Gastroesophageal sphincter (tissue), 3 donors: Measurements from ENCODE around the gene SPDYE2B.
"Not testable (repeated sequence)": the region's sequence is repeated elsewhere in the genome, so short reads cannot be mapped to it uniquely, and the experiment has no call there.

ENCODE experiments used
- POLR2A ChIP-seq, 2 donors: fragments of 450-650 bp; IDR thresholded peaks; one replicate each; pipeline ENCODE4 v1.6.1; 2017; ENCODE audit warnings: antibody characterized with exemption in 2 of 2, mild to moderate bottlenecking in 2 of 2, moderate library complexity in 1 of 2
- TF ChIP-seq, protein P1 (sequence below), 4 experiments: fragments of 200-600 bp in 2 of 4; fragments of 450-650 bp in 2 of 4; sonication (generic) in 1 of 4; IDR thresholded peaks; one replicate each; pipeline ENCODE4 v1.5.1; 2017 to 2019; ENCODE audit warnings: antibody characterized with exemption in 4 of 4, mild to moderate bottlenecking in 2 of 4, moderate library complexity in 2 of 4

DNA sequence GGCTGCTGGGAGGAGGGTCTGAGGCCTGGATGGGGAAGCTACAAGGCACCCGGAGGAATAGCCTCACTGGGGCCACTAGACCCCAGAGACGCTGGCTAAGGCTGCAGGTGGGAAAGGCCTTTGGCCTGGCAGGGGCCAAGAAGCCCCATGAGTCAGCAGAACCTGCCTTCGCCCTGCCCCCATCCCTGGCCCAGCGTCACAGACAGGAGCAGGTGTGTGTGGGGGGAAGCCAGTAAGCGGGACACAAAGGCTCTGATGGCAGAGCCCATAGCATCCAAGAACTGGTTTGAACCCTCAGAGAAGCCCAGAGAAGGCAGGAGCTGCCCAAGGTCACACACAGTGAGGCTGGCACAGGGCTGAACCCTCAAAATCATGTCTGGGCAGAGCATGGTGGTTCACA lies 43.3 kb upstream of the SPDYE2B start:
- TF ChIP-seq POLR2A (IDR thresholded peaks at IDR 0.05) = not testable (repeated sequence)
- TF ChIP-seq, protein P1, sequence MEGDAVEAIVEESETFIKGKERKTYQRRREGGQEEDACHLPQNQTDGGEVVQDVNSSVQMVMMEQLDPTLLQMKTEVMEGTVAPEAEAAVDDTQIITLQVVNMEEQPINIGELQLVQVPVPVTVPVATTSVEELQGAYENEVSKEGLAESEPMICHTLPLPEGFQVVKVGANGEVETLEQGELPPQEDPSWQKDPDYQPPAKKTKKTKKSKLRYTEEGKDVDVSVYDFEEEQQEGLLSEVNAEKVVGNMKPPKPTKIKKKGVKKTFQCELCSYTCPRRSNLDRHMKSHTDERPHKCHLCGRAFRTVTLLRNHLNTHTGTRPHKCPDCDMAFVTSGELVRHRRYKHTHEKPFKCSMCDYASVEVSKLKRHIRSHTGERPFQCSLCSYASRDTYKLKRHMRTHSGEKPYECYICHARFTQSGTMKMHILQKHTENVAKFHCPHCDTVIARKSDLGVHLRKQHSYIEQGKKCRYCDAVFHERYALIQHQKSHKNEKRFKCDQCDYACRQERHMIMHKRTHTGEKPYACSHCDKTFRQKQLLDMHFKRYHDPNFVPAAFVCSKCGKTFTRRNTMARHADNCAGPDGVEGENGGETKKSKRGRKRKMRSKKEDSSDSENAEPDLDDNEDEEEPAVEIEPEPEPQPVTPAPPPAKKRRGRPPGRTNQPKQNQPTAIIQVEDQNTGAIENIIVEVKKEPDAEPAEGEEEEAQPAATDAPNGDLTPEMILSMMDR (IDR thresholded peaks at IDR 0.05) = not testable (repeated sequence)
